GM12801 (cell line): ENCODE results near the gene AKAP12.

Experiments
- CTCF ChIP-seq: IDR thresholded peaks from one replicate; pipeline ENCODE4 v1.5.1; 2011; ENCODE audit warnings: control low read depth; ENCODE audit not compliant: insufficient read length; ENCODE audit errors: extremely low read depth

Gene AKAP12

GRCh38 chr6:151284548-151285017, 44.8 kb downstream of the AKAP12 start:
- no peak for TF ChIP-seq CTCF

GRCh38 chr6:151285122-151285521, 45.4 kb downstream of the AKAP12 start:
- TF ChIP-seq CTCF: no peak

GRCh38 chr6:151286214-151286613, 46.4 kb downstream of the AKAP12 start:
- no peak for TF ChIP-seq CTCF

GRCh38 chr6:151288712-151289398, 49.1 kb downstream of the AKAP12 start:
- no peak for TF ChIP-seq CTCF

GRCh38 chr6:151289399-151290007, 49.7 kb downstream of the AKAP12 start:
- TF ChIP-seq CTCF: no peak

GRCh38 chr6:151290877-151291721, 51.3 kb downstream of the AKAP12 start:
- no peak for TF ChIP-seq CTCF

- no peak for TF ChIP-seq CTCF
Observed at GRCh38 chr6:151291722-151292059, 51.9 kb downstream of the AKAP12 start.
